ENCODE results near the gene RTP5.

Gene RTP5

DNA sequence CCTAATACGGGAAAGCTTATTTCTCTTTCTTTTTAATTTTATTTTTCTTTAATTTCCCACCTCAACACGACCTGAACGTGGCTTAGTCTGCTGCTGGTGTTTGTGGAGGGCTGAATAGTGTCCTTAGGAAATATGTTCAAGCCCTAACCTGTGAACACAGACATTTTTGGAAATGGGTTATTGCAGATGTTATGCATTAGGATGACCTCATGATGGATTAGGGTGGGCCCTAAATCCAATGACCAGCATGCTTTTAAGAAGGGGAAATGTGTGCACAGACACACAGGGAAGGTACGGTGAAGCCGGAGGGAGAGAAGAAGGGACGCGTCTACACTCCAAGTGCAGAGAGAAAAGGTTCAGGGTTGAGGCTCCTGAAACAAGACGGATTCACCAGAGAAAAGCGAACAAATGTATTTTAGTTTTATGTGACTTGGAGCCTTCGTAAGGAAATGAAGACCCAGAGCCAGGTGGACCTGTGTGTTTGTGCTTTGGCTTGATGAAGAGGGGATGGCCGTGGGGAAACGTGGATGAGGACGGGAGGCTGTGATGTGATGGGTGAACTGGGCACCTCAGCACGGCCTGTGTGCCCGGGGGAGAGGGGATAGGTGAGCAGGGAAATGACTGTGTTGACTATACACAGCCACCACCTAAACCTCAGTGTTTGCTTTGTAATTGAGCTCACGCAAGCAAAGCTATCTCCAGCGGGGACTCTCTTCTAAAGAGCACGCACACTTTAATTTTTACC lies 37.5 kb downstream of the RTP5 start:
- TF ChIP-seq, protein P1, sequence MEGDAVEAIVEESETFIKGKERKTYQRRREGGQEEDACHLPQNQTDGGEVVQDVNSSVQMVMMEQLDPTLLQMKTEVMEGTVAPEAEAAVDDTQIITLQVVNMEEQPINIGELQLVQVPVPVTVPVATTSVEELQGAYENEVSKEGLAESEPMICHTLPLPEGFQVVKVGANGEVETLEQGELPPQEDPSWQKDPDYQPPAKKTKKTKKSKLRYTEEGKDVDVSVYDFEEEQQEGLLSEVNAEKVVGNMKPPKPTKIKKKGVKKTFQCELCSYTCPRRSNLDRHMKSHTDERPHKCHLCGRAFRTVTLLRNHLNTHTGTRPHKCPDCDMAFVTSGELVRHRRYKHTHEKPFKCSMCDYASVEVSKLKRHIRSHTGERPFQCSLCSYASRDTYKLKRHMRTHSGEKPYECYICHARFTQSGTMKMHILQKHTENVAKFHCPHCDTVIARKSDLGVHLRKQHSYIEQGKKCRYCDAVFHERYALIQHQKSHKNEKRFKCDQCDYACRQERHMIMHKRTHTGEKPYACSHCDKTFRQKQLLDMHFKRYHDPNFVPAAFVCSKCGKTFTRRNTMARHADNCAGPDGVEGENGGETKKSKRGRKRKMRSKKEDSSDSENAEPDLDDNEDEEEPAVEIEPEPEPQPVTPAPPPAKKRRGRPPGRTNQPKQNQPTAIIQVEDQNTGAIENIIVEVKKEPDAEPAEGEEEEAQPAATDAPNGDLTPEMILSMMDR (IDR thresholded peaks at IDR 0.05), result no peak

DNA sequence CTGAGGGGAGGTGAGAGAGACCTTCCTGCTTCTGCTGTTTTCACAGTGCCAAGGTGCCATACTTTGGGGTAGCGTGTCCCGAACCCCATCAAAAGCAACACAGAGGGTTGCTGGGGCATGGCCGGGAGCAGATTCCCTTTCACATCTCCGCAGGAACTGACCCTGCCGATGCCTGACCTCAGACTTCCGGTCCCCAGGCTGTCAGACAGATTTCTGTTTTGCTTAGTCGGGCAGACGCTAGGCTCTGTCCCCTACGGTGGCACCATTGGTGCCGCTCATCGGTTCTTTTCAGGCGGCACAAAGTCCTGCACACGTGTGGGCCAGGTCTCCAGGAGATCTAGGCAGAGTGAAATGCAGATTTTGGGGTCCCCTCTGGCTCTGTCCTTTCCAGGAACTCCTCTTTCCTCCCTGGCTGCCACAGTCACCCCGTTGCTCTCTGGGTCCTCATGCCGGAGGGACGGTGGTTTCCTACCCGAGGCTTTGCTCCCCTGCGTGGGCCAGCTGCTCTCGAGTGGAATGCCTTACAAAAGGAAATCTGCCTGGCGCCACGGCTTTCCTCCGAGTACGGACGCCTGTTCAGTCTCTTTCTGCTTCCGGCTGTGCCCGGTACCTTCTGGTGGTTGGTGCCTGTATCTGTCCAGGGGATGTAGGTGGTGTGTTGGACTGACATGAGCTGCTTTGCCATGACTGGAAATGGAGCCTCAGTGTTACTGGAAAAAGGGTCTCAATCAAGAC lies 39.3 kb downstream of the RTP5 start:
- TF ChIP-seq, protein P1 (IDR thresholded peaks at IDR 0.05), result no peak

DNA sequence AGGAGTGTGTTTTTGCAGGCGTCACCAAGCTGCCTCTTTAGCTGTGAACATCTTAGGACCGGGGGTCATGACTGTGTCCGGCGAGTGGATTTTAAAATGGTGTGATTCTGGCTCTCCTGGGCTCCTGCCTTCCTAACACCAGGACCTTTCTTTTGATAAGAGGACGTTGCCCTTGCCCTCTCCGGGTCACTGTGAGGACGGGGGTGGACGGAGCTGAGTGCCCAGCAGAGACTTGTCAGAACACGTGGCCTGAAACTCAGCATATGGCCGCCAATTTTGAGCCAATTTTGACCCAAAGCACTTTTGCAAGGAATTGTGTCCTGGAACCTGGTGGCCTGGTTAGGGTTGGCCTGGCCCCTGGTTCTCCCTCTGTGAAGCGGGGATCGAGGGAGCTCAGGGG lies 40.2 kb downstream of the RTP5 start:
- TF ChIP-seq, protein P1 (IDR thresholded peaks at IDR 0.05), result no peak

DNA sequence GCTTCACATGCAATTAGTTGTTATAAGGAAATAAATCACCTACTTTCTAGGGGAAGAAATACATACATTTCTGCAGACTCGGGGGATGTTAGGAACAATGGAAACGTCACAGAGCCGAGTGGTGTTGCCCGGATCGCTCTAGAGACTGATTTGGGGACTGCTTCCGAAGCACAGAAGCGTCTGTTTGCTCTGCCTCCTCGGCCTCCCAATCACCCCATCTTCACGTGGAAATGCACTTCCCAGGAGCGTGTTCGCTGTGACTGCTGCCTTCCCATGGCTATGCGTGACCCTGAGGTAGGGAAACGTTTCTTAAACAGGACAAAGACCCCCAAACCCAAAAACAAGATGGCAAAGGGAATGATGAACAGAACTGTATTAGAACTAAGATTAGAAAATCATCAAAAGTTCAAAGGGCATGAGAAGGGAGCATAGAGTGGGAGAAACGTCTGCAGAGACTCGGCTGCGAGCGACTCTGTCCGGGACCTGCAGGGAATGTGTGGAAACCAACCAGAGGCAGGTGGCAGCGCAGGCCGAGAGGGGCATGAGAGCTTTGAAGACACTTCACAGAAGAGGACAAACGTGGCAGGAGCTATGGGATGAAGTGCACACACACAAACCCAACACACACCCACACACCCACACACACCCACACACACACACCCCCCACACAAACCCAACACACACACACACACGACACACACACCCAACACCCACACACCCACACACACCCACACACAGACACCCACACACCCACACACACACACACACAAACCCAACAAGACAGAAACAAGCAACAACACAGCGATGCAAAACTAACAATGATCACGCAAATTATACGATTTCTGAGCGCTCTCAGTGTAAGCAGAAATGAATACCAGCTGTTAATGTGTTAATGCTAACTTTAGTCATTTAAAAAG lies 41.3 kb downstream of the RTP5 start:
- TF ChIP-seq, protein P1 (IDR thresholded peaks at IDR 0.05), result no peak

DNA sequence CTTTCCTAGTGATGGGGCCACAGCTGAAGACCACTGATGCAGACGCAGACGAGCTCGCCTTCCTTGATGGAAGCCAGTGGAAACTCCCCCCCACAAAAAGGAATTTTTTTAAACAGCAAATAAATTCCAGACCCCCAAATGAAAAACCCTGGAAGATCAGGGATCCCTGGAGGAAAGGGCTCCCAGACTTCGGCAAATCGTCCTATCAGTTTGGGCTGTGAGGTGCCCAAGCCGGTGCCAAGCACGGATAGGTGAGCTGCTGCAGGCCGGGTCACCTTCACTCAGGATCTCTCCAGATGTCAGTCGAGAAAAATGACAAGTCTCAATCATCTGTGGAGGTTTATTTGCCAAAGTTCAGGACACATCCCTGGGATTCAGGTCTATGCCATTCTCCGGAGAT lies 42.0 kb downstream of the RTP5 start:
- TF ChIP-seq, protein P1 (IDR thresholded peaks at IDR 0.05), result no peak

DNA sequence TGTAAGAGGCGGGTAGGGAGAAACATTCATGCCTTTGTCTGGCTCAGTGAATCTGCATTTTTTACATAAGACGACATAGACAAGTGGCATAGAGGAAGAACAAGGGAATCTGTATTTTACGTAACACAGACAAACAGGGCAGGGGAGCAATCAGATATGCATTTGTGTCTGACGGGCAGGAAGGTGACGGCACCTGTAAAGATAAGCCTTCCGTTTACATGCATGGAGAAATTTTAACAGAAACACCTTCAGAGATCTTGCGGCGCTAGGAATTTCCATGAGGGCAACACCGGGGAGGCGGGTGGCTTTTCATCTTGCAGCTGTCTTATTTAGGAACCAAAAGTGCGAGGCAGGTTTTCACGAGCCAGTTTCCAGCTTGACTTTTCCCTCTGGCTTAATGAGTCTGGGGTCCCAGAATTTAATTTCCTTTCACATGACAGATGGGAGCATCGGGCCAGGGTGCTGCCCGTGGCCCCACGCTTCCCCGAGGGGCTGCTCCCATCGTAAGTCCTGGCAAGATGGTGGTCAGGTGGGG lies 42.6 kb downstream of the RTP5 start:
- TF ChIP-seq, protein P1 (IDR thresholded peaks at IDR 0.05), result no peak

DNA sequence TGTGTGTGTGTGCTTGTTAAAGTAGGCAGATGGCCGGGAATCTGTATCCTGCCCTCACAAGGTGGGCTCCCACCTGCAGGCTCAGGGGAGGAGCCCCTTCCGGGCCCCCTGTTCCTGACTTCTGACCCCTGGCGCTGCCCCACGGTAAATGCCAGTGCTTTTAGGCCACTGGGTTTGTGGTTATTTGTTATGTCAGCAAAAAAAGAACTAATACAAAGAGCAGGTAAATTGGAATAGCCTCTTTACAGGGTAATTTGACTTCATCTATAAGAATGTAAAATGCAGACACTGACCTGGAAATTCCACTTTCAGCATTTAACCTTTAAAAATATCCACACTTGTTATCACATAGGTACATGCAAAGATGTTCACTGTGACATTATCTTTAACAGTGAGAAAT lies 44.2 kb downstream of the RTP5 start:
- TF ChIP-seq, protein P1 (IDR thresholded peaks at IDR 0.05), result no peak
